OCI-LY7 (cell line): ENCODE data around the gene TRAPPC12.

Source experiments
- EZH2phosphoT487 ChIP-seq: fragments of 200-600 bp; sonication (generic); IDR thresholded peaks from 2 replicates; pipeline ENCODE4 v1.6.1; 2018; ENCODE audit warnings: low read depth, borderline replicate concordance, mild to moderate bottlenecking, mixed run types, antibody characterized with exemption, low read length, moderate library complexity, mixed read lengths
- TF ChIP-seq, protein P1 (sequence below): fragments of 200-600 bp; sonication (generic); conservative IDR thresholded peaks from 2 replicates; pipeline ENCODE4 v1.5.1; 2014; ENCODE audit warnings: mild to moderate bottlenecking, antibody characterized with exemption, low read length, moderate library complexity, mixed read lengths

DNA sequence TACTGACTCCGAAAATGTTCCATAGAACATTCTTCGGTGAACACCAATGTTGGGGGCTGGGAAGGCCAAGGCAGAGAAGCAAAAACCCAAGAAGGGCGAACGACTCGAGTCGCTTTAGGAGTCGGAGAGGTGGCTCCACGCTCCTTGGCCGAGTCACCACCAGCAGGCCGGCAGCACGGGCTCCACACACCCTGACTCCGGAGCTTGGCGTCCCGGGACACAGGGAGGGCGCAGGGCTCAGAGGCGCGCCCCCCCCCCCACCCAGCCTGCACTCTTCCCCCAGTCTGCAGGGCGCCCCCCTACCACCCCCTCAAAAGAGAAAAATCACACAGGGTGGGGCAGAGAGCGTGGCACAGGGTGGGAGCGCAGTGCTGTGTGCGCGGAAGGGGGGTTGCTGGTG lies 147.4 kb downstream of the TRAPPC12 start:
- TF ChIP-seq, protein P1, sequence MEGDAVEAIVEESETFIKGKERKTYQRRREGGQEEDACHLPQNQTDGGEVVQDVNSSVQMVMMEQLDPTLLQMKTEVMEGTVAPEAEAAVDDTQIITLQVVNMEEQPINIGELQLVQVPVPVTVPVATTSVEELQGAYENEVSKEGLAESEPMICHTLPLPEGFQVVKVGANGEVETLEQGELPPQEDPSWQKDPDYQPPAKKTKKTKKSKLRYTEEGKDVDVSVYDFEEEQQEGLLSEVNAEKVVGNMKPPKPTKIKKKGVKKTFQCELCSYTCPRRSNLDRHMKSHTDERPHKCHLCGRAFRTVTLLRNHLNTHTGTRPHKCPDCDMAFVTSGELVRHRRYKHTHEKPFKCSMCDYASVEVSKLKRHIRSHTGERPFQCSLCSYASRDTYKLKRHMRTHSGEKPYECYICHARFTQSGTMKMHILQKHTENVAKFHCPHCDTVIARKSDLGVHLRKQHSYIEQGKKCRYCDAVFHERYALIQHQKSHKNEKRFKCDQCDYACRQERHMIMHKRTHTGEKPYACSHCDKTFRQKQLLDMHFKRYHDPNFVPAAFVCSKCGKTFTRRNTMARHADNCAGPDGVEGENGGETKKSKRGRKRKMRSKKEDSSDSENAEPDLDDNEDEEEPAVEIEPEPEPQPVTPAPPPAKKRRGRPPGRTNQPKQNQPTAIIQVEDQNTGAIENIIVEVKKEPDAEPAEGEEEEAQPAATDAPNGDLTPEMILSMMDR: no peak
- TF ChIP-seq EZH2phosphoT487: no peak
